GM12878 (cell line): Measurements from ENCODE around the gene ZBTB39. TPM values are rescaled to one million over a fixed set of nuclear protein-coding genes. Genes with fewer than 3 reads are reported as not detected.
"Not testable (repeated sequence)": the region's sequence is repeated elsewhere in the genome, so short reads cannot be mapped to it uniquely, and the experiment has no call there.

Experiments used
- ATAC-seq: fragments of 200-7000 bp; cut with Tn5 transposase; 3 replicates; pipeline ENCODE4 v1.9.1; 2020; ENCODE audit warnings: mild to moderate bottlenecking, moderate library complexity
- BruUV-seq: library from RNA; stranded (reverse); fragments of 400-500 nt; replicated peaks from 2 replicates; lab custom pipeline; 2021; lab: Mats Ljungman, UMichigan
- CTCF ChIA-PET: fragments of 300-600 bp; sonication (Branson Sonifier 250); formaldehyde crosslinking; extraction: SDS; loops from one replicate; lab custom pipeline; 2021; ENCODE audit warnings: inconsistent platforms; lab: Yijun Ruan, JAX
- POLR2A ChIA-PET: fragments of 350-600 bp; formaldehyde crosslinking; extraction: SDS; loops from one replicate; lab custom pipeline; 2021; ENCODE audit warnings: inconsistent platforms; lab: Charles Lee
- RAD21 ChIA-PET: fragments of 300-600 bp; sonication (Branson Sonifier 250); formaldehyde crosslinking; loops from one replicate; lab custom pipeline; 2023; ENCODE audit warnings: antibody characterized with exemption; ENCODE audit not compliant: unreplicated experiment; lab: Charles Lee
- SMC1A ChIA-PET: fragments of 300-600 bp; sonication (Branson Sonifier 250); formaldehyde crosslinking; loops from one replicate; lab custom pipeline; 2023; ENCODE audit not compliant: unreplicated experiment, uncharacterized antibody; lab: Charles Lee
- DNase-seq: peaks from one replicate; pipeline ENCODE4 v3.0.0-alpha.2; 2011; ENCODE audit warnings: low read depth, low spot score
- FAIRE-seq: peaks from 3 replicates; lab custom pipeline; 2011; peaks lifted over from hg19 to GRCh38; lab: Jason Lieb, UNC
- H2AFZ ChIP-seq: 2 replicates; pipeline ENCODE4 v1.6.0; 2011; ENCODE audit warnings: low read depth, low read length, control low read depth; ENCODE audit not compliant: control insufficient read depth
- H3K27ac ChIP-seq: 2 replicates; pipeline ENCODE4 v1.5.1; 2011; ENCODE audit warnings: control low read depth; ENCODE audit not compliant: control insufficient read depth, insufficient read depth
- H3K27me3 ChIP-seq, 2 experiments: replicated peaks in 1 of 2; 2 replicates each; pipeline versions ENCODE4 v1.6.0 to v1.6.1; 2011; ENCODE audit warnings: low read length in 1 of 2; ENCODE audit not compliant: control insufficient read depth in 2 of 2, insufficient read depth in 2 of 2
- H3K36me3 ChIP-seq, 2 experiments: 2 replicates each; pipeline ENCODE4 v1.5.1; 2011; ENCODE audit warnings: low read length in 1 of 2; ENCODE audit not compliant: control insufficient read depth in 2 of 2, insufficient read depth in 2 of 2
- H3K4me1 ChIP-seq: 2 replicates; pipeline ENCODE4 v1.6.1; 2011; ENCODE audit warnings: mild to moderate bottlenecking, low read length, moderate library complexity, mixed read lengths; ENCODE audit not compliant: control insufficient read depth, insufficient read depth
- H3K4me2 ChIP-seq: 2 replicates; pipeline ENCODE4 v1.6.0; 2011; ENCODE audit warnings: control low read depth; ENCODE audit not compliant: control insufficient read depth, insufficient read depth
- H3K4me3 ChIP-seq: fragments of 200-600 bp; sonication (generic); 2 replicates; pipeline ENCODE4 v1.5.1; 2016
- H3K79me2 ChIP-seq: 2 replicates; pipeline ENCODE4 v1.6.0; 2011; ENCODE audit warnings: low read length; ENCODE audit not compliant: control insufficient read depth, insufficient read depth
- H3K9ac ChIP-seq: 2 replicates; pipeline ENCODE4 v1.8.0; 2011; ENCODE audit warnings: low read length, control low read depth, mixed read lengths; ENCODE audit not compliant: control insufficient read depth, insufficient read depth
- H3K9me3 ChIP-seq: replicated peaks from 3 replicates; pipeline ENCODE4 v1.5.1; 2011; ENCODE audit warnings: mild to moderate bottlenecking, low read length; ENCODE audit not compliant: control insufficient read depth, insufficient read depth
- H4K20me1 ChIP-seq: 2 replicates; pipeline ENCODE4 v1.6.0; 2011; ENCODE audit not compliant: control insufficient read depth, insufficient read depth
- BCL3 ChIP-seq: IDR thresholded peaks from 2 replicates; pipeline ENCODE4 v1.6.1; 2011; ENCODE audit warnings: borderline replicate concordance, low read depth, mild to moderate bottlenecking, moderate library complexity, low read length; ENCODE audit not compliant: insufficient read depth, poor library complexity, severe bottlenecking
- CBFB ChIP-seq: IDR thresholded peaks from 2 replicates; pipeline ENCODE4 v1.6.1; 2016; ENCODE audit warnings: antibody characterized with exemption, low read depth
- CBX5 ChIP-seq: sonication (generic); IDR thresholded peaks from 2 replicates; pipeline ENCODE4 v1.6.1; 2016; ENCODE audit warnings: low read depth, moderate library complexity, mild to moderate bottlenecking, inconsistent platforms
- FOXK2 ChIP-seq: fragments of 450-650 bp; IDR thresholded peaks from 2 replicates; pipeline ENCODE4 v1.6.1; 2017; ENCODE audit warnings: mild to moderate bottlenecking, moderate library complexity
- MXI1 ChIP-seq: fragments of 150-350 bp; IDR thresholded peaks from 2 replicates; pipeline ENCODE4 v1.6.1; 2011; ENCODE audit warnings: low read depth, mild to moderate bottlenecking, inconsistent platforms, low read length, improper control_type of control experiment
- RBBP5 ChIP-seq: fragments of 200-600 bp; sonication (generic); conservative IDR thresholded peaks from 2 replicates; pipeline ENCODE4 v1.6.1; 2016
- ZNF207 ChIP-seq: fragments of 450-650 bp; IDR thresholded peaks from 2 replicates; pipeline ENCODE4 v1.6.1; 2014; ENCODE audit warnings: antibody characterized with exemption, mild to moderate bottlenecking, borderline replicate concordance
- WGBS: methylation state at CpG from one replicate; pipeline ENCODE4 v1.1.6; 2016; ENCODE audit warnings: low lambda C conversion rate; ENCODE audit not compliant: insufficient replicate concordance, insufficient coverage; ENCODE audit errors: missing lambda C conversion rate; 5-methylcytosine and 5-hydroxymethylcytosine counted together
- in situ Hi-C: fragments of 300-500 bp; cut with MboI; formaldehyde crosslinking; loops from 9 replicates; pipeline ENCODE4 v1.14.3; 2018; ENCODE audit warnings: mixed read lengths
- intact Hi-C: fragments of 100-400 bp; cut with micrococcal nuclease; formaldehyde crosslinking; loops from one replicate; pipeline ENCODE4 v1.14.2; 2022; ENCODE audit not compliant: unreplicated experiment
- polyA plus RNA-seq, 11 experiments: library from polyadenylated mRNA; depleted of rRNA in 4 of 11; unstranded in 6 of 11; stranded (reverse) in 5 of 11; fragments of >200 nt; fragmentation: Nextera tagmentation in 4 of 11; fragmentation: Illumina TruSeq in 1 of 11; extraction: Ambion mirVana in 4 of 11; extraction: Trizol in 1 of 11; gene quantifications; 1 replicate in 1 of 11; 2 replicates in 10 of 11; pipeline versions ENCODE4 v1.2.1 to v1.2.3, GENCODE V29; 2011 to 2016; ENCODE audit warnings: inconsistent platforms in 2 of 11, missing spikeins in 2 of 11, low read depth in 1 of 11
- total RNA-seq, 4 experiments: library from RNA; depleted of rRNA in 3 of 4; stranded (reverse); fragments of >200 nt in 3 of 4; fragmentation: Illumina TruSeq in 1 of 4; extraction: Trizol in 1 of 4; gene quantifications; 2 replicates each; pipeline versions ENCODE4 v1.2.1 to v1.2.3, GENCODE V29; 2013 to 2021

ZBTB39 gene
- total and polyA plus RNA-seq, 10 of the 15 experiments (the other 5 are each of a cell fraction or from before 2014, with no cell fraction given): 0.88 to 6.8 (median 4.4) TPM

GRCh38 chr12:56983386-56983785 lies 23.0 kb downstream of the ZBTB39 start:
- no TSS peak for BruUV-seq
- no peaks in the 10 kb centered on the region for H4K20me1 ChIP-seq
- in situ Hi-C loops: no loop called here
- peaks cover 3% of the 10 kb centered on the region for H3K4me1 ChIP-seq
- intact Hi-C loops: no loop called here
- H3K9ac ChIP-seq: no peak overlapping the region
- POLR2A ChIA-PET: no interaction called here
- DNase-seq: no peak
- CTCF ChIA-PET: no interaction called here
- no peak overlapping the region for H3K4me3 ChIP-seq
- 46% methylated on average over 4 of the region's 4 CpGs for WGBS
- no peak overlapping the region for H2AFZ ChIP-seq
- H3K36me3 ChIP-seq: no peaks in the 10 kb centered on the region
- TF ChIP-seq CBX5 (no peak), FOXK2 (no peak), BCL3 (no peak), MXI1 (no peak), RBBP5 (no peak), CBFB (no peak), ZNF207 (no peak)
- H3K27me3 ChIP-seq: no peaks in the 10 kb centered on the region
- SMC1A ChIA-PET: no interaction called here
- FAIRE-seq: no peak
- no peaks in the 10 kb centered on the region for H3K9me3 ChIP-seq
- no peak for ATAC-seq
- H3K79me2 ChIP-seq: no peaks in the 10 kb centered on the region
- RAD21 ChIA-PET: no interaction called here
- no peak overlapping the region for H3K4me2 ChIP-seq
- no peak overlapping the region for H3K27ac ChIP-seq

- H3K4me3 ChIP-seq, H3K9me3 ChIP-seq, H2AFZ ChIP-seq, H3K79me2 ChIP-seq, intact Hi-C loops, SMC1A ChIA-PET, H3K36me3 ChIP-seq, BruUV-seq, DNase-seq, in situ Hi-C loops, H3K27me3 ChIP-seq, H3K27ac ChIP-seq, FAIRE-seq, H3K4me2 ChIP-seq, ATAC-seq, RAD21 ChIA-PET, H3K9ac ChIP-seq, POLR2A ChIA-PET, H4K20me1 ChIP-seq, H3K4me1 ChIP-seq: not testable (repeated sequence)
- CTCF ChIA-PET: interaction anchor here (0.9 kb wide), 1 partner anchor 220 kb away, joined by 3 read pairs; the partner anchor contains the start of gene HSD17B6
- 30% methylated on average over 2 of the region's 3 CpGs for WGBS
These were observed 23.6 kb downstream of the ZBTB39 start for GRCh38 chr12:56982578-56983236.
